HG03039 (cell line): Measurements from ENCODE around the gene MAPKAPK3.

Experiments
- ATAC-seq: cut with Tn5 transposase; IDR thresholded peaks from one replicate; pipeline ENCODE4 v1.9.1; 2021; ENCODE audit warnings: mild to moderate bottlenecking, moderate library complexity; ENCODE audit not compliant: unreplicated experiment

Gene MAPKAPK3

DNA sequence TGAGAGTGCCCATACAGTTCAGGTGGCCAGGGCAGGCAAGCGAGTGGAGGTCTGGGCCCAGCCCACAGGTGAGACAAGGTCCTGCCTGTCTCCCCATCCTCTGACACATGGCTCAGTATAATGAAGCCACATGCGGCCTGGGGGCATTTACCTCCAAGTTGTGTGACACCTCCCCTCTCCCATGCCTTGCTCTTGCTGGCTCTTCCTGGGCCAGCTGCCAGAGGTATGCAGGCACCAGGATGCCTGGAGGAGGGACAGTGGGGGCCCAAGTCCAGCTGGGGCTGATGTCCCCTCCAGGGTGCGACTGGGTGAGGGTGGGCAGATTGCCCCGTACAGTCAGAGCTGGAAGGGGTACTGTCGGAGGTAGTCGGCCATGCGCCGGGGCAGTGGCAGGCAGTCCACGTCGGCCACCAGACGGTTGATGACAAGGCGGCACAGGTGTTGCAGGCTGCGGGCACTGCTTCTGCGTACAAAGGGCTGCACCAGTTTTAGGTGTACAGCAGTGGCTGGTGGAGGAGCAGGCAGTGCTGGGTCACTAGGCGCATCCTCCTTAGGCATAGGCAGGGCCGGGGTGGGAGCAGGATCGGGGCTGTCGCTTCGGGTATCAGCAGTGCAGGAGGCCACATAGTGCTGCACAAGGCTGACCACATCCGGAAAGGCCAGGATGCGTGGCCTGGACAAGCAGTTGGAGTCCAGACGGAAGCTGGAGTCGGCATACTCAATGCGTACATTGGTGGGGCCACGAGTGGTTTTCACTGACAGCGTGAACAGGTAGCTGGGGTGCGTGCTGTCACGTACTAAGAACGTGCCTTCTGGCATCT, 9.5 kb upstream of the MAPKAPK3 start:
- no peak for ATAC-seq

DNA sequence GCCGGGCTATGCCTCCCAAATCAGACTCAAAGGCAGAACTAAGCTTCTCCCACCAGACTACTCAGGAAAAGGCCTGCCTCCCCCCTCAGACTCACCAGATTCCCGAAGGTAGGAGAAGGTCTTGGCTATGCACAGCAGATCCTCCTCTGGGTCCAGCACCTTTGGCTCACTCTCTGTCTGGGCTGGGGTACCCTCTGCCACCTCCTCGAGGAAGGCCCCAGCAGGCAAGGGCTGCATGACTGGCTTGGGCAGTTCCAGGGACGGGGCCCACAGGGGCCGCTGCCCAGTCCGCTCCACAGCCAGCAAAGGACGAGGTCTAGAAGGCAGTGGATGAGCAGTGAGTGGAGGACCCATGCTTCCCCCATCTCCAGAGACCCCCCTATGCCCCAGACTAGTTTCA, 8.7 kb upstream of the MAPKAPK3 start:
- ATAC-seq, result no peak

DNA sequence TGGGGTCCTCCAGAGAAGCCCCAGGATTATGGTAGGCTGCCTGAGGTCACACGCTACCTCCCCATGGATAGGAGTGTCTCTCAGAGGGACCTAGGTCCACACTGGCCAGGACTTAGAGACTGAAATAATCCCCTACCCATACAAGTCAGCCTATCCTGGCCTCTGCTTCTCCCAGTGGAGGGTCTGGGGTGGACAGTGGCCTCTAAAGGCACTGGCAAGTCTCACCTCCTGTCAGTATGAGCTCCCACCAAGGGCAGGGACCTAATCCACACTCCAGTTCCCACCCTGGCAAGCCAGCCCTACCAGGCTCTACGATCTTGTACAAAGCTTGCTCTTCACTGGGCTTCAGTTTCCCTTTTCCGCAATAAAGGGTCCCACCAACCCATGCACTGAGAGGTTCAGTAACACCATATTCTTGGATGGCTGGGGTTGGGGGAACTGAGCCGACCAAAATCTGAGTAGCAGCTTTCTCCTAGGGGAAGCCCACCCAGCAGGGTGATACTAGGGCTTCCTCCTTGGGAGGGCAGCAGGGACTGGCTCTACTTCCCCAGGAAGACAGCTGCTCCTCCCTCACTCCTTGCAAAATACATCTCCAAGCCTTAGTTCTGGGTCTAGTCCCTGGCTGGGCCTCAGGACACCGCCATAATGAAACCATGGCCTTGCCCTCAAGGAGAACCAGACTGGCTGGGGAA, 7.7 kb upstream of the MAPKAPK3 start:
- ATAC-seq, result no peak

GRCh38 chr3:50609763-50610085, 7.2 kb upstream of the MAPKAPK3 start:
- ATAC-seq, result no peak

DNA sequence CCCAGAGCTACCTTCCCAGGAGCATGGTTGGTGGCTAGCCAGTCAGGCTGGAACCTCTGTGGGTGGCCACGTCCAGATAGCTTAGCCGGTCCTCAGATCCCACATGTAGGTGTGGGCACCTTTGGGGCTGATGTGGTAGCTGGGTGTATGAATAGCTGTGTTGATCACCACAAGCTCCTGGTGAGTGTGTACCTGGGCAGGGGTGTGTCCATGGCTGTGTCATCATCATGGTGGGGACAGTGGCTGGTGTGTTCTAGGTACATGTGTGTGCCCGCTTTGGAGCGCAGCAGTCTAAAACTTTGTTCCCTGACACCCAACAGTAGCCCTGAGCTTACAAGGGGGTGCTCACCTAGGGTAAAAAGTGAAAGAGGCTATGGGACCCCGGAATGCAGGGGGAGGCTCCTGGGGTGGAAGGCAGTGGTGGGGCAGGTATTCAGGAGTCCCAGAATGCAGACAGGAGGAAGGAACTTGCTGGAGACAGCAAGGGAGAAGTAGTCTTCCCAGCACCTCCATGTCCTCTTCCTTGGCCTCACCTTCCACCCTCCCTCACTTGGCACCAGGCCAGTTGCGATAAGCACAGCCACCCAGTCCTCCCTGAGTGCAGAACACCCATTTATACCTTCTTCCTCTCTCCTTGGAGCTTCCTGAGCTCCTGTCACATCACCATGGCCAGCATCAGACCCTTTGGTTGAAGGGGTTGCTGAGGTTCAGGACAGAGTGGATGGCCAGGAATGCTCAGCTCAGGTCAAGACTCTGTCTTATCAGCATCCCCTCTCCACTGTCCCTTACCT, 6.6 kb upstream of the MAPKAPK3 start:
- ATAC-seq, result no peak

- ATAC-seq, result no peak
Measured at GRCh38 chr3:50610992-50611463, 5.9 kb upstream of the MAPKAPK3 start.

DNA sequence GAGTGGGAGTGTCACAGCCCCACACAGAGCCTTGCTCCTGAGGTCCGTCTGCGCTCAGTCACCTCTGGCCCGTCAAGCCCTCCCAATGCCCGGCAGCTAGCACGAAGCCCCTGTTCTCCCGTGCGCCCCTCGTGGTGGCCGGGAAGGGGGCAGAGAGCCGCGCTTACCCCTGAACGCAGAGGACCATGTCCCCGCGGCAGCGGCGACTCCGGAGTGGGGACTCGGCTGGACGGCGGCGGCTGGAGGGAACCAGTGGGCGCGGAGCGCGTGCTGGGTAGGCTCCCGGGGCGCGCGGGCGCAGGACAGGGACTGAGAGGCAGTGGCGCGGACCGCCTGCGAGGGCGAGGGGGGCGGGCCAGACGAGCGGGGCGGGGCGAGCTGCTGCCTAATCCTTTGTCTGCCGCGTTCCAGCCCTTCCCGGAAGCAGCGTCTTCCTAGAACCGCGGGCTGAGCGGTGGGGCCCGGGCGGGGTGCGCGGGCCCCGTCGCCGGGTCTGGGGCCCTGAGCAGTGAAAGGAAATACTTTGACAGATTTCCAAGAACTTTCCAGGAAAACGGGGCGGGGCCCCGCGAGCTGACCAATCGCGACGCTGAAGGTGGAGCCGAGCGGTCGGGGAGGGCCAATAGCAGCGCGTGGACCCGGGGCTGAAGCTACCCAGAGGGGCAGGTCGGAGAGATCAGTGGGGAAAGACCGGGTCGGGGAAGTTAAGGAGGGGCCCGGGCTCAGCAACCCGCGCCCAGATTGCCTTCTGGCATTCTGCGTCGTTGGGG, 5.3 kb upstream of the MAPKAPK3 start, which contains the start of gene CISH:
CISH (minus strand) TSS at position 311 of the 770 bp plus-strand sequence; CDS start at position 187, 124 bp downstream.
- peak; percentile 57 for ATAC-seq

DNA sequence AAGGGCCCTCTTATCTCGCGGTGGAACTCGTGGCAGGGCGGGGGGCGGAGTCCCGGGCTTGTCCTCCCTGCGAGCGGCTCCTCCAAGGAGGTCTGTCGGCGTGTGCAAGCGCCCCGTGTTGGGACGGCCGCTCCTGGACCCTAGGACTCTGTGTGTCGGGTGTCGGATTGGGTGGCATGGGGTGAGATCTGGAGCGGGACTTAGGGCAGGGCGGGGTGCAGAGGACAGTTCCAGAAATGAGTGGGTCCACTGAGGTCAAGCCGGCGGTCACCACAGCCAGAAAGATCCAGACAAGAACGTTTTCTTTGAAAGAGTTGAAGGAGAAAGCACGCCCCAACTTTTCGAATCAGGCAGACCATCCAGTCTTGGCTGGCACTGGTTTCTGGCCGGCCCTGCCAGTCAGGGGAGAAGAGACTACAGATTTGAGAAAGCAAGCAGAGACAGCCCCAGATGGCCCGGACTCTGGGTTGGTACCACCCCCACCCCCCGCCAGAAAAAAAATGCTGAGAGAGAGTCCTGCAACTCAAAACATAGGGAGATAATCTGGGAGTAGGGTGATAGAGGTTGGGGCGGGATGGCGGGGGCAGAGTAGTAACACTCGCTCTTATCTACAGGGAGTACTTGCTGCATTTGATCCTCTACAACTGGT, 4.6 kb upstream of the MAPKAPK3 start:
- no peak for ATAC-seq

DNA sequence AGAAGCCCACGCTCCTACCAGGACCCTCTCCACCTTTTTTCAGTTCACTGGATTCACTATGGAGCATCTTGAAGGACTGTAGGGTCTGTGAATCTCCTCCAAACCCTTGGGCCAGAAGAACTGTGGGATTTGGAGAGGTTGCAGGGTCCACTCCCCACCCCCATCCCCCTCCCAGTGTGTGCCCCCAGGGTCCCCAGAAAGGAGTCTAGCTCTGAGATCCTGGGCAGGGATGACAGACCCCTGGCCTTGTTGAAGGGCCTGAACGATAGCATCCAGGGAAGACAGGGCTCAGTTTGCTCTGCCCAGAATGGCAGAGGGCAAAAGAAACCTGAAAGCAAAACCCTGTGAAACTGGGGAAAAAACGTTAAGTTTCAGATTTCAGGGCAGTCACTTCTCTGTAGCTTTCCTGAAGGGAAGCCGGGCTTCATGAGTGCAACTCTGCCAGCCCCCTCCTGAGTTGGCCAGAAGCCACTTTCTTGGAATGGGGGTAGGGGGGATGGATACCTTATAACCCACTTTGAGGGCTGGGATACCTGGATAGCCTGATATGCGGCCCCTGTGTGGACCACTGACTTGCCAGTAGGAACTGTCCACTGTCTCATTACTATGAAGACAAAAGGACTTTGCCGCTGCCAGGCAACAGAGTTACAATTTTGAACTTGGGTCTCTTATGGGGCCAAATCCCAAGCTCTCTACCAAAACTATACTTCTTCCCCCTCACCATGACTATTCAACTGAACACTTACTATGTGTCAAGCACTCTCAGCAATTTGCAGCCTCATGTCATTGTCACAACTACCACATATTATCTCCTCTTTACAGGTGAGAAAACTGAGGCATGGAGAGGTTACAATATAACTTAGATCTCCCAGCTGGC, 3.7 kb upstream of the MAPKAPK3 start:
- ATAC-seq, result no peak

DNA sequence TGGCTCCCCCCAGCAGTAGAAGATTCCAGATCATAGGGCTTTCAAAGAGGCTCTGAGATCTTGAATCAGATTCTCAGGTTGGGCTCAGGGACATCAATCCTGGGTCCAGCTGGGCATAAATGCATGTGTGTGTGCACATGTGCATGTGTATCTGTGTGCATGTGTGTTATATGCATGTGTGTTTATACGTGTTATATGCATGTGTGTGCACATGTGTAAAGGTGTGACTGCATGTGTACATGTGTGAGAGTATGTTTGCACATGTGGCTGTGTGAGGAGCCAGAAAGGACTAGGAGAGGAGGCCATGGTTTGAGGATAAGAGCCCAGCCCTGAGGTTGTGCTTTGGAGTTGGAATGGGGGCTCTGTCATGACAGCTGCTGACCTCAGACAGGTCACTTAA, 1.8 kb upstream of the MAPKAPK3 start:
- no peak for ATAC-seq

GRCh38 chr3:50616003-50616769, 765 bp upstream of the MAPKAPK3 start:
- no peak for ATAC-seq

DNA sequence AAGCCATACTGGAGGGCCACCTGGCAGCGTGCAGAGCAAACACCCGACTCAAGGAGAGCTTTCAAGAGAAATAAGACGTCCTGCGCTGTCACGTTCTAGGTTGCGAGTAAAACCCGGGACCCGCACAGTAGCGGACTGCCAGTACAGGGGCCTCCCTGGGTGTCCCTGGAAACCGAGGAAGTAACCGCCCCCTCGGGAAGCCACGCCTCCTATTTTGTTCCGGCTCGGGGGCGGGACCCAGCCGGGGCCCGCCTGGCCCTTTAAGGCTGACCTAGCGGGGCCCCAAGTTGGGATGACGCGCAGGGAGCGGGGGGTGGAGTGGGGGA, 218 bp upstream of the MAPKAPK3 start:
- peak; percentile 65 for ATAC-seq

- no peak for ATAC-seq
Measured at GRCh38 chr3:50617911-50618481, 1.0 kb downstream of the MAPKAPK3 start.

GRCh38 chr3:50620420-50620819, 3.5 kb downstream of the MAPKAPK3 start:
- no peak for ATAC-seq

DNA sequence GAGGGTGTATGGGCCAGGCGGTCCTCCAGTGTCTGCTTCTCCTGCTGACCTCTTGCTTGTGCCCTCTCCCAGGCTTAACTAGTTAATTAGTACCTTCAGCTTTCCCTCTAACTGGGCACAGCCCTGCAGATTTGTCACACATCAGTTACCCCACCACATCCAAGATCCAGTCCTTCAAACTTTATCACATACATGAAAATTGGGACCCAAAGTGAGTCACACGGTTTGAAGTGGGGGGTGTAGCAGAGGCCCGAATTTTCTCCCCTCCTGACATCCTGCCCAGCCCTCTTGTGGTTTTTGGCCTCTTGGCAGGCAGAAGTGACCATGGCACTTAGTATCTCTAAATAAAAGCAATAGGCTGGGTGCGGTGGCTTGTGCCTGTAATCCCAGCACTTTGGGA, 3.9 kb downstream of the MAPKAPK3 start:
- ATAC-seq, result no peak

- no peak for ATAC-seq
Measured at GRCh38 chr3:50622881-50623280, 5.9 kb downstream of the MAPKAPK3 start.

GRCh38 chr3:50623840-50624474, 7.0 kb downstream of the MAPKAPK3 start:
- ATAC-seq, result no peak

DNA sequence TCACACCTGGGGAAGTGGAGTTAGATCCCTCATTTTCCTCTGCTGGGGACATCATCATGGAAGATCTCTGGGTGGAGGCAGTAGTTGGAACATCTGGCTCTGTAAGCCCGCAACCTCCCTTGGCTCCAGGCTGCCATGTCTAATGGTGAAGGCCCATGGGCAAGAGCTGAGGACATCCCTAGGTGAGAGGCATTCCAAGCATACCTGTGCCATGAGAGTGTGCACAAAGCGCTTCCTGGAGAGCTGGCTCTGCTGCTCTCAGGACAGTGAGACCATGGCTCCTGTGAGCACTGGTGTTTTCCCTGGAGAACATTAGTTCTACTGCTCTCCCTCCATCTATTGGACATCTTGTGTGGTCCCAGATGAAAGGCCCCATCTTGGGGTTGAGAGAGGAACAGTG, 7.7 kb downstream of the MAPKAPK3 start:
- ATAC-seq, result no peak
